ENCODE data around the gene NHSL1. TPM values are rescaled to one million over a fixed set of nuclear protein-coding genes. Genes with fewer than 3 reads are reported as not detected.

Gene NHSL1
- total and polyA plus RNA-seq, 2 donors: 1.7 to 19.5 TPM

DNA sequence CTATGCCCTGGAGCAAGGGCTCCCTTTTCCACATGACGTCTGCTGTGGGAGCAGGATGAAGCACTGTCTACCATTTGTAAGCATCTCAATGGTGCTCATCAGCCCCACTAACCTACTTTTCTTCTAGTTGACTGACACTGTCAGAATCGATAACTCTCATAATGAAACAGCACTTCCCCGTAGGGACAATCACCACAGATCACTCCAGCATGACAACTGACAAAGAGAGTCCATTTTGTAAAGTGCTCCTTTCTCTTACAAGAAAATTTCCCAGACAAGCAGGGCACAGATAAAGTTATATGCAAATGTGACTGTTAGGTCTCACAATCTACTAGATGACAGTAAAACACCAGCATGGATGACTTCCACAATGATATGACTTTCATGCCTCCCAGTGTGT lies 48.8 kb downstream of the NHSL1 start:
- Histone ChIP-seq H3K4me3 (ENCODE audit: low read depth, low read length) (no peak overlapping the region), H3K36me3 (ENCODE audit: insufficient read depth) (no peaks in the 10 kb centered on the region), H3K27ac (ENCODE audit: low read depth) (no peak overlapping the region), H3K4me1 (ENCODE audit: insufficient read depth) (no peaks in the 10 kb centered on the region)
- WGBS: 89% methylated on average over 3 of the region's 3 CpGs
- DNase-seq (ENCODE audit: extremely low spot score): no peak

DNA sequence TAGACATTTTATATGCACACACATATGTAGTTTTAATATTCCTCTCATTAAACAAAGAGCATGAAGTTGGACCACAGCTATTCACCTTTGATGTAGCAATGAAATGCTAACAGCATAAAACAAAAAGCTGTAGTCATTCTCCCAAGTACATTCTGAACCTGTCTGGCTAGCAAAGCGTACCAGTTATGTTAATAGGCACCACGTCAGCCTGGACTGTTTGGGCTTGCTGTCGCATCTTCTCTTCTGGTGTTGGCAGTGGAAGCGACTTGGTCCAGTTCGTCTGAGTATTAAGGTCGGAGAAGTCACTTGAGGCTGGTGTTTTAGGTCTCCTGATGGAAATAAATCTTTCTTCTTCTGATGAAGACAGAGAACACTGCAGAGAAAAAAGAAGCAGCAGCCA lies 52.5 kb downstream of the NHSL1 start:
- H3K4me3 ChIP-seq (ENCODE audit: low read depth, low read length): no peak overlapping the region
- H3K27ac ChIP-seq (ENCODE audit: low read depth): no peak overlapping the region
- 89% methylated on average over 6 of the region's 6 CpGs for WGBS
- no peaks in the 10 kb centered on the region for H3K4me1 ChIP-seq (ENCODE audit: insufficient read depth)
- H3K36me3 ChIP-seq (ENCODE audit: insufficient read depth): no peaks in the 10 kb centered on the region
- no peak for DNase-seq (ENCODE audit: extremely low spot score)

DNA sequence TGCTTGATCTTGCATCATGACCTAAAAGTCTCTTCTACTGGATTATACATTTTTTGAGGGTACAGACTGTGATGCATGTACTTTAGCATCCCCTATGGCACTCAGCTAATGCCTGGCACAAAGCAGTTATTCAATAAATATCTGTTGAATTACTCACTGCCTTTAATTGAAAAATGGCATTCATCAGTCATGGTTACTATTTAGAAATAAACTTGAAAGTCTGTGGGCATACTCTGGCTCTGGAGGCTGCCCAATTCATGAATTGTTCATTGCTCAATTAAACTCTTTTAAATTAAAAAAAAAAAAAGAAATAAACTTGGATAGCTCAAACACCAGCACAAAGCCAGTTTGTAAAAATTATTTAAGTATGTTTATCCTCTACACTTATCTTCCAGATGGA lies 55.3 kb downstream of the NHSL1 start:
- no peak for DNase-seq (ENCODE audit: extremely low spot score)
- Histone ChIP-seq H3K36me3 (ENCODE audit: insufficient read depth) (no peaks in the 10 kb centered on the region), H3K4me1 (ENCODE audit: insufficient read depth) (no peaks in the 10 kb centered on the region), H3K4me3 (ENCODE audit: low read depth, low read length) (no peak overlapping the region), H3K27ac (ENCODE audit: low read depth) (no peak overlapping the region)

DNA sequence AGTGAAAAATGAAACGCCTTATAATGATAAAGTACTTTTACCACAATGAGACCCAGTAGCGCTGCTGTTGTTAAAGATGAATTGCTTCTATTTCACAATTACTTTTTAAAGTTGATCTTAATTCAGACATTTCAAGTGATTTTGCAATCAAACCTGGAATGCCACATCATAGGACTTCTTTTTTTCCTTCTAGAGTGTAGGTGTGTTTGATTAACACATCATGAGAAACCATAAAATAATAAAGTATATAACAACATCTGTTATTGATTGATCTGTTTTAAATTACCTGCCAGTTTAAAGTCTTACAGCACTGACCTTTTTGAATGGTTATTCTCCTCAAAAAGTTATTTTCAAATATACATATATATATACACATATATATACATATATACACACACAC lies 56.6 kb downstream of the NHSL1 start:
- 93% methylated on average over 2 of the region's 2 CpGs for whole genome bisulfite sequencing
- H3K27ac ChIP-seq (ENCODE audit: low read depth): no peak overlapping the region
- no peak overlapping the region for H3K4me3 ChIP-seq (ENCODE audit: low read depth, low read length)
- H3K4me1 ChIP-seq (ENCODE audit: insufficient read depth): no peaks in the 10 kb centered on the region
- no peak for DNase-seq (ENCODE audit: extremely low spot score)
- H3K36me3 ChIP-seq (ENCODE audit: insufficient read depth): no peaks in the 10 kb centered on the region

DNA sequence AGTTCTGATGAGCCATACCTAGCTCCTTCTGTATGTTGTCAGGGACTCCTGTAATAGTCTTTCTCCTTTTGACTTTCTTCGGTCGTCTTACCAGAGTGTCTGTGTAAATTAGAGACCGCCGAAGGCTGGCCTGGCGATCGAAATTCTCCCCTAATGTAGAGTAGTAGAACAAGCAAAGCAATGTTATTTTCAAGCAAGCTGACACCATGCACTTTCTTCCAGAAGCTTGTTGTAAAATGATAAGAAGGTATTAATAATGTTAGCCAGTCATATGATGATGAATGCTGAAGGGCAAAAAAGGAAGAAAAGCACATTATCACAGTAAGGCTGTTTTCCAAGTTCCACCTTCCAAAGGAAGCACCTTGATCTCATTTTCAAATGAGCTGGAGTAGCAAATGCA lies 57.3 kb downstream of the NHSL1 start:
- Histone ChIP-seq H3K4me3 (ENCODE audit: low read depth, low read length) (no peak overlapping the region), H3K27ac (ENCODE audit: low read depth) (no peak overlapping the region), H3K36me3 (ENCODE audit: insufficient read depth) (no peaks in the 10 kb centered on the region), H3K4me1 (ENCODE audit: insufficient read depth) (no peaks in the 10 kb centered on the region)
- 93% methylated on average over 6 of the region's 6 CpGs for WGBS
- DNase-seq (ENCODE audit: extremely low spot score): no peak

DNA sequence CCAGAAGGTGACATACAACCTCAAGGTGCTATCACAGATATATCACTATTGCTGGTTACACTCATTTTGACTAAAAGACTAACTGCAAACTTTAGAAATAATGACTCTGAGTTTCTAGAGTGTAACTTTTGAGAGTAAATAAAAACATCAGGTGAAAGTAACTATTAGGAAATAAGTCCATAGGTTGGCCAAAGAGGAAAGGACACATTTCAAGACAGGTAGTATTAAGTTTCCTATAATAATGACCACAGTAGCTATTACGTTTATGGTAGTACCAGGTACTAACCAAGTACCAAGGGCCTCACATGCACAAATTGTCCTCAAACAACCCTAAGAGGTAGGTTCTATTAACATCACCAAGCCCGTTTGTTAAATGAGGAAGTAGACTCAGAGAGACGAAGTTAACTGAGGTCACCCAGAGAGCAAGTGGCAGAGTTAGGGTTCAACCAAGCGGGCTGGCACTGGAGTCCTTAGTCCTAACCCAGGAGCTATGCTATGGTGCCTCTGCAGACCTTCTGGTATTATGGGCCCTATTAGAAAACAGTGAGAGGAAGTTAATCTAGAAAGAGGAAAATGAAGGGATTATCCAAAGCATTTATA lies 58.4 kb downstream of the NHSL1 start:
- DNase-seq (ENCODE audit: extremely low spot score): no peak
- Histone ChIP-seq H3K4me1 (ENCODE audit: insufficient read depth) (no peaks in the 10 kb centered on the region), H3K27ac (ENCODE audit: low read depth) (no peak overlapping the region), H3K36me3 (ENCODE audit: insufficient read depth) (no peaks in the 10 kb centered on the region), H3K4me3 (ENCODE audit: low read depth, low read length) (no peak overlapping the region)
- 82% methylated on average over 4 of the region's 4 CpGs for WGBS

DNA sequence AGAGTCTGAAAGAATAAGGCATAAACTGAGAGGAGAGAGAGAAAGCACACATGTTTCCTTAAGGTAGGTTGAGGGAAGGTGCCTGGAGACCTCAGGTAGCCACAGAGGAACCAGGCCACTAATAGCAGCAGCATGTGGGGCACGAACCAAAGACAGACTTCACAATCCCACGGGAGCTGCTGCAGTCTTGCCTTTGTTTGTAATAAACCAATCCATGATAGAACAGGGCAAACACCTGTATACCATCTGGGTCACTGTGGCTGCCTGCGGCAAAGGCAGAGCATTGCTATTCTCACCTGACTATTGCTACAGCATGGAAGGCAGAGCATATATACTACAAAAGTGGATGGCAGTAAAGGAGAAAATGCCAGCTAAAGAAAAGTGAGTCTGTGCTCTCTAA lies 59.0 kb downstream of the NHSL1 start:
- Histone ChIP-seq H3K4me3 (ENCODE audit: low read depth, low read length) (no peak overlapping the region), H3K4me1 (ENCODE audit: insufficient read depth) (no peaks in the 10 kb centered on the region), H3K36me3 (ENCODE audit: insufficient read depth) (no peaks in the 10 kb centered on the region), H3K27ac (ENCODE audit: low read depth) (no peak overlapping the region)
- DNase-seq (ENCODE audit: extremely low spot score): no peak
- 82% methylated on average over 3 of the region's 3 CpGs for WGBS

DNA sequence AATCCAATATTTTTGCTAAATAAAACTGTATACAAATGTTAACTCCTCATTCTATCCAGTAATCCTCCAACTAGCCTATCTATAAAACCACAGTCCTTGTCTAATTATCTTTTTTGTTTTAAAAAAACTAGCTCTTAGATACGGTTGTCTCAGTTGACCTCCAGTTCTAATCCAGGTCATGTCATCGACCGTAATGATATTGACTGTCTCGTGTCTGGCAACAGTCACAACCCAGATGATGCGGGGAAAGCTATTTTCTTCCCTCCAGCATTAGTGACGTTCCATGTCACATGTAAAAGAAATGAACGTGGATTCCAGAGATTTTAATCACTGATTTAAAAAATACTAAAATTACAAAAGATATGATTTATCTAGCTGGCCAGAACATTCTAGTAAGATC lies 59.7 kb downstream of the NHSL1 start:
- Histone ChIP-seq H3K4me3 (ENCODE audit: low read depth, low read length) (no peak overlapping the region), H3K27ac (ENCODE audit: low read depth) (no peak overlapping the region), H3K36me3 (ENCODE audit: insufficient read depth) (no peaks in the 10 kb centered on the region), H3K4me1 (ENCODE audit: insufficient read depth) (no peaks in the 10 kb centered on the region)
- 69% methylated on average over 7 of the region's 7 CpGs for WGBS
- DNase-seq (ENCODE audit: extremely low spot score): no peak

DNA sequence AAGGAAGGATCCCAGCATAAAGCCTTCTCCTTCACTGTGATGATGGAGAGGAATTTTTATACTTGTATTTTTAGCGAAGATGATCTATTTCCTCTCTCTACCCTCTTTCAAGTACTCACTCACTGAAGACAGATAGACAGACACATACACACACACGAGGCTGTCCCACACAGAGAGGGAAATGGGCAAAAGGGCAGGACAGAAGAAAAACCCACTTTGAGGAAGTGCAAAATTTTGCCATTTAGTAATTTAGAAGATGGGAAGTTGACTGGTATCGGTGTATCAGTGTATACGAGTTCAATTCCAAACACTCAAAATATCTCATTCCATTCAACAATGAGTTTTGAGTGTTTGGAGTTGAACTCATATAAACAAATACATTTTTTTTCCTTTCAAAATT lies 64.4 kb downstream of the NHSL1 start:
- no peak for DNase-seq (ENCODE audit: extremely low spot score)
- Histone ChIP-seq H3K36me3 (ENCODE audit: insufficient read depth) (no peaks in the 10 kb centered on the region), H3K4me3 (ENCODE audit: low read depth, low read length) (no peak overlapping the region), H3K27ac (ENCODE audit: low read depth) (no peak overlapping the region), H3K4me1 (ENCODE audit: insufficient read depth) (no peaks in the 10 kb centered on the region)
- WGBS: 73% methylated on average over 4 of the region's 4 CpGs

DNA sequence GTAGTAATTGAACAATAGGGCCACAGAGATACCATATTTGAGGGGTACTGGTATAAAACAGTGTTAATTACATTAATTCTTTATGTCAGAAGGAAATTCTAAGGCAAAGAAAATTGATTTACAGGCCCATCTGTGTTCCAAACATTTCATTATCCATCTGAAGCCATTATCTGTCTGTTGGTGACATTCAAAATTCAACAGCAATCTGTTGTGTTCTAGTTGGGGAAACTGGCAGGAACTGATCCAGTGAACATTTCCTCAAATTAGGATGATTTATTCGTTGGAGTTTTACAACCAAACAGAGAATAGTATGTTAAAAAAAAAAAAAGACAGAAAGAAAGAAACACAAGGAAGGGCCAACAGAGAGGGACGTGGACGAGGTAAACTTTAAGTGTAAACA lies 65.2 kb downstream of the NHSL1 start:
- Histone ChIP-seq H3K27ac (ENCODE audit: low read depth) (no peak overlapping the region), H3K4me3 (ENCODE audit: low read depth, low read length) (no peak overlapping the region), H3K36me3 (ENCODE audit: insufficient read depth) (no peaks in the 10 kb centered on the region), H3K4me1 (ENCODE audit: insufficient read depth) (no peaks in the 10 kb centered on the region)
- 78% methylated on average over 3 of the region's 3 CpGs for WGBS
- no peak for DNase-seq (ENCODE audit: extremely low spot score)

DNA sequence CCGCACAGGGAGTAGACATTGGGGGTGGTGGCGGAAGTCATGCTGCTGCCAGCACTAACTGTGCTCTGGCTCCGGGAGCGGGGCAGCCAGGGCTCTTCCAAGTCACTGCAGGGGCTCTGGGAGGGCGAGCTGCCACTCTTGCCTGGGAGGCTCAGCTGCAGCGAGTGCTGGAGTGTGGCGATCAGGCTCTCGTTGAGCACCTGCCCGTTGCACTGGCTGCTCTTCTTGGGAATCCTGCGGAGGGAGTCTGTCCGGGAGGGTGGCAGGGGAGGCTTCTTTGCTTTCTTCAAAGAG lies 67.3 kb downstream of the NHSL1 start:
- H3K4me1 ChIP-seq (ENCODE audit: insufficient read depth): peaks cover 1% of the 10 kb centered on the region
- WGBS: 93% methylated on average over 11 of the region's 11 CpGs

DNA sequence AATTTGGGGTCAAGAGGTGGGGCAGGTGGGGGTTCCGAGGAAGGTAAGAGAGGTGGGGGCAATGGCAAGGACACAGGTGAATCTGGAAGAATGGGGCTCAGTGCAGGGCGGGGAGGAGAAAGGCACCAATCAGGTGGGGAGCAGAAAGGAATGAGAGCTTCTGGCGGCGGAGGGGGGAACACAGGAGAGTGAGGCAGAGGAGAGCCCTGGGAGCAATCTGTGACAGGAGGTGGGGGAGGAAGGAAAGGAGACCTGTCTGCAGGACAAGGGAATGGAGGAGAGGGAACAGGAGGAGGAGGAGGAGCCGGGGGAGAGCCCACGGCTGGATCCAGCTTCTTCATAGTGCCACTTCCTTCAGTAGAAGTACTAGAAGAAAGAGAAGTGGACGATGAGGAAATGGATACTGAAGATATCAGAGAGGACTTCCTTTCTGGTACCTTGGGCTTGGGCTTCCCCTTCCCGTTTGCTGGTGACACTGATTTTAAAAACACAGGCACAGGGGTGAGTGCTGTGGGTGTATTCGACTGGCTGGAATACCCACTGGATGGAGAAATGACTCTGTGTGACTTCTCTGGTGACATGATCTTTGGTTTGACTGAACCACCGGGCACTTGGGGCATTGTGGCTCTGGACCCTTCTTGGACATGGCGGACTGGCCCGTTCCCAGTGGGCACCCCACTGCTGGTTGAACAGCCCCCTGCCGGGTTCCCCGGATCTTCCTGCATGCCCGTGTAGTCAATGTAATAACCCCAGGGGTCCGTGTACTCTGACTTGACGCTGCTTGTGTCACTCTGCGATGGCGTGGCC lies 67.8 kb downstream of the NHSL1 start:
- Histone ChIP-seq H3K4me3 (ENCODE audit: low read depth, low read length) (no peak overlapping the region), H3K27ac (ENCODE audit: low read depth) (no peak overlapping the region), H3K4me1 (ENCODE audit: insufficient read depth) (peaks cover 1% of the 10 kb centered on the region), H3K36me3 (ENCODE audit: insufficient read depth) (no peaks in the 10 kb centered on the region)
- 88% methylated on average over 19 of the region's 19 CpGs for WGBS
- DNase-seq (ENCODE audit: extremely low spot score): no peak

More for the DNA sequence above, 67.3 kb downstream of the NHSL1 start:
- DNase-seq (ENCODE audit: extremely low spot score): no peak
- no peaks in the 10 kb centered on the region for H3K36me3 ChIP-seq (ENCODE audit: insufficient read depth)
- no peak overlapping the region for H3K4me3 ChIP-seq (ENCODE audit: low read depth, low read length)
- H3K27ac ChIP-seq (ENCODE audit: low read depth): no peak overlapping the region

DNA sequence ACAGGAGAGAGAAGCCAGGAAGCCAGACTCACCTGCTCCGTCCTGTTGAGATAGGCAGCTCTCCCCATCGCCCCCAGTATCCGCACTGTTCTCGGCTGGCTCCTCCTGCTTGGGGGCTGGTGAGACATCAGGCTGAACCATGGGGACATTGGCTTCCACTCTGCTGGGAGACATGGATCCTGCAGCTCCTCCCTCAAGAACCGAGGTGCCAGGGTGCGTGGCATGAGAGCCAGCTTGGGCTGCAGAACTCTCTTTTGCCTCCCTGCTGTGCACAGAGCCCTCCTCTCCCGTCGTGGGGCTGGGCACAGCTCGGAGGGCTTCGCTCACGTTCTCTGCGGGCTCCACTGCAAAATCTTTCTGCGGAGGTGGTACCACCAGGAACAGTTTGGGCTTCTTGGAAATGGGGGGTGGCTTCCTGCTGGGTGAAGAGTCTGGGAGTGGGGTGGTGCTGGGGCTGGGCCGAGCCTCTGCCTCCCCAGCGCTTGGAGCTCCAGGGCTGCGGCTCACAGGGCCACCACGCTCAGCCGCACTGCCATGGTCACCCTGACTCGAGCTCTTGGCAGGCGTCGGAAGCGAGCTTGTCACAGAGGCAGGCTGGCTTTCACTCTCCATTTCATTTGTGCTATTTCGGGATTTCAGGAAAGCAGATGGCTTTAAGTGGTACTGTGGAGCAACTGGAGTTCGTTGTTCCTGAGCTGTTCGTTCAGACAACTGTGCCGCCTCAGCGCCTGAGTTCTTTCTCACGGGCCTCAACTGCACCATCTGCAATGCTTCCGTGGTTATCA lies 68.7 kb downstream of the NHSL1 start:
- H3K27ac ChIP-seq (ENCODE audit: low read depth): no peak overlapping the region
- DNase-seq (ENCODE audit: extremely low spot score): no peak
- no peaks in the 10 kb centered on the region for H3K36me3 ChIP-seq (ENCODE audit: insufficient read depth)
- 93% methylated on average over 29 of the region's 29 CpGs for WGBS
- peaks cover 1% of the 10 kb centered on the region for H3K4me1 ChIP-seq (ENCODE audit: insufficient read depth)
- no peak overlapping the region for H3K4me3 ChIP-seq (ENCODE audit: low read depth, low read length)

DNA sequence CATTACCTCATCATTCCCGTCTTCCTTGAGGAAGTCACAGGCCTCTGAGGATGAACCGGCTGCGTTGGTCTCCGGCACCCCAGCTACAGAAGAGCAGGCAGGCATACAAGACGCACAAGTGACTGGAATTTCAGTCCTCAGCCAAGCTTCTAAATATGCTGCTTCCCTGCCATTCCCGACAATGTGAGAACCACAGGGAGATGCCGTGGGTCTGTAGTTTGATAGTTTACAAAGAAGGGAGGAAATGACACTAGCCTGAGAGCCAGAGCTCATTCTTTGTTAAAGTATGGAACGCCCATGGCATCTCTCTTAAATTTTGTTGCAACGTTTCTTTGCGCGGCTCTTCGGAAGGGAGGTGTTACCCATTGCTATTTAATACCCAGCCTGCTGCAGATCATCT lies 69.5 kb downstream of the NHSL1 start:
- Histone ChIP-seq H3K4me1 (ENCODE audit: insufficient read depth) (peaks cover 1% of the 10 kb centered on the region), H3K27ac (ENCODE audit: low read depth) (no peak overlapping the region), H3K36me3 (ENCODE audit: insufficient read depth) (no peaks in the 10 kb centered on the region), H3K4me3 (ENCODE audit: low read depth, low read length) (no peak overlapping the region)
- DNase-seq (ENCODE audit: extremely low spot score): no peak
- 64% methylated on average over 12 of the region's 12 CpGs for WGBS

Data from urinary bladder (tissue), 4 donors.